Measurements from ENCODE around the gene UFC1.

UFC1 gene

GRCh38 chr1:161196111-161196510 lies 42.3 kb downstream of the UFC1 start:
- DNase-seq: no peak

- DNase-seq: peak; percentile 75
Observed at GRCh38 chr1:161196521-161197451, 43.0 kb downstream of the UFC1 start.

DNA sequence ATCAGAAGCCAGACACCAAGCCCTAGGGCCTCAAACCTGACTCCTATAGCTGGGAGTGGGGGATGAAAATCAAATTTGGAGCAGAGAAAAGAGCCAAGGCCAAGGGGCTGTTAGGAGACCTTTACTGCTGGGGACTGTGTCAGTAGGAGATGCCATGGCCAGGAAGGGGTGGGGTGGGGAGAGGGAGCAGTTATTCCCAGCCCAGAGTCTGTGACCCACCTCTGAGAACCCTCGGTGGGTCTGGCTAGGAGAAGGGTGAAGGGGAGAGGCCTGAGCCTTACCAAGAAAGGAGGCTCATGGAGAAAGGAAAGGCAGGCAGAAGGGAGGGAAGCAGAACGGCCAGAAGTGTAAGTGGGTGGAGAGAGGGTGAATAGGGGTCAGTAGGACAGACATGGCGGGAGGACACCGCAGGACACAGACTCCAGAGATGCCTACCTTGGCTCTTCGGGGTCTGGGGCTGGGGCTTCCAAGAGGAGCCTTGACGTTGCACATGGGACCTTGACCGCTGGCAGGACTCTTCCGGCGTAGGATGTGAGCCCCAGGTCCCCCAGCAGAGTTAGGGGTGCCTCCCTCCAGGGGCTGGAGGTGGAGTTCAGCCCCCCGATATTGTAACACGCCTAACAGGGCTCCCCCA lies 43.9 kb downstream of the UFC1 start:
- DNase-seq: no peak

GRCh38 chr1:161198194-161198896 lies 44.6 kb downstream of the UFC1 start:
- peak; percentile 75 for DNase-seq

- no peak for DNase-seq
Observed at GRCh38 chr1:161198897-161199431, 45.2 kb downstream of the UFC1 start, which contains the start of gene ADAMTS4. Gene ADAMTS4 (minus strand): TSS chr1:161199054. CDS start chr1:161198627, 427 bp downstream.

DNA sequence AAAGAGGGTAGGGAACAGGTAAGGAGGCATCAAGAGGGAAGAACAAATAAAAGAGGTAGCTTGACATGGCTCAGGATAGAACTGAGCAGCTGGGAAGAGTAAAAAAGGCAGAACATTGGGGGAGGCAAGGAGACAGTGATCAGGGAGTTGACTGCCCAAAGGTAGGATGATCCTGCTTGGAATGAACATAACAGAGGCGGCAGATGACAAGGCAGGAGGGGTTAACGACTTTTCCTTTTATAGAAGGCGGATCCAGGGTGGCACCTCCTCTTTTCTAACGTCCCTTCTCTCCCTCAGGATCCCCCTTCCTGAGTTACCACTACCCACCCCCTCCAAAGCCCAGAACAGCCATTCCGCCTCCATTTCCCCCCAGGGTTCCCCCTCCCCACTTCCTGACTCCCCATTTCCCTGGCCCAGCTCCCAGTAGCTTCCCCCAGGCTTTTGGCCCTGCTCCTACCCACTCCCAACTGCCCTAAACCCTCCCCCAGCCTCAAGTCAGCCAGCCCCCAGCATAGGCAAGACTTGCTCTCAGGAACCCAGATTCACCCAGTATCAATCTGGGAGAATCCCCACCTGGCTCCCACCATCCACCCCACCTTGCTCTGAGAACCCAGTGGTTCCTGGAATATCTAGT lies 45.8 kb downstream of the UFC1 start:
- DNase-seq: no peak

- no peak for DNase-seq
Observed at GRCh38 chr1:161200421-161200991, 46.7 kb downstream of the UFC1 start.

DNA sequence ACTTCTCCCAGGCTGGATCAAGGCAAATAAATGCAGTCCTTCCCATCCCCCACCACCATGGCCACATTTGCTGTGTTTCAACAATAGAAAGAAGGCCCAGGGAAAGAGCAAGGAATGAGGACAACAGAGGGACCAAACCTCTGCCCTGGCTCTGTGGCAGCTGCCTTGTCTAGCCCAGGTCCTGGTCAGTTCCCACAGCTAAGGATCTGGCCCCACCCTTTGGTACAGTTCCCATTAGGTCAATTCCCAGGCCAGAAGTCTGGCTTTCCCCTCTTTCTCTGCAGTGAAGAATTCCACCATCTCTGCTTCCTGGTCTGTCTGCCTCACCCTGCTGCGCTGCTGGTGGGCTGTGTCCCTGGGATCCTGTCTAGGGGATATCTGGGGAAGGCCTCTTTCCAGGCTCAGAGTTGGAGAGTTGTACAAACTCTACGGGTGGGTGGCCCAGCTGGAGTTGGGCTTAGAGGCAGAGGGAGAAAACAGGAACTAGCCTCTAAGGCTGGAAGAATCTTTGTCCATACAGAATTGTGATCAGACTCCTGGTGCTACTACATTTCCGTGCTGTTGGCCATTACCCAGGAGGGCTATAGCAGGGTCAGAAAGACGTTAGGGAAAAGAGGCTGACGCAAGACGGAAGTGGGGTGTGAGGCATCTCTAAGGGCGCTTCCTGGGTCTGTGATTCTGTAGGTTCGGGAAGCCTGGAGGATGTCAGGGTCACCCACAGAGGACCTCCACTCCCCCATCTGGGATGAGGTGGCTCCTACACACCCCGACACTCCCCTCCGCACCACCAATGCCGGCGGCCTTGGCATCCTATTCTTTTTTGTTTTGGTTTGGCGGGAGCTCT lies 47.4 kb downstream of the UFC1 start:
- peak; percentile 39 for DNase-seq

- DNase-seq: peak; percentile 98
Observed at GRCh38 chr1:161201836-161202712, 48.3 kb downstream of the UFC1 start, which contains the start of gene NDUFS2. Gene NDUFS2 (plus strand): TSS chr1:161202367. CDS start chr1:161202386, 19 bp downstream.

DNA sequence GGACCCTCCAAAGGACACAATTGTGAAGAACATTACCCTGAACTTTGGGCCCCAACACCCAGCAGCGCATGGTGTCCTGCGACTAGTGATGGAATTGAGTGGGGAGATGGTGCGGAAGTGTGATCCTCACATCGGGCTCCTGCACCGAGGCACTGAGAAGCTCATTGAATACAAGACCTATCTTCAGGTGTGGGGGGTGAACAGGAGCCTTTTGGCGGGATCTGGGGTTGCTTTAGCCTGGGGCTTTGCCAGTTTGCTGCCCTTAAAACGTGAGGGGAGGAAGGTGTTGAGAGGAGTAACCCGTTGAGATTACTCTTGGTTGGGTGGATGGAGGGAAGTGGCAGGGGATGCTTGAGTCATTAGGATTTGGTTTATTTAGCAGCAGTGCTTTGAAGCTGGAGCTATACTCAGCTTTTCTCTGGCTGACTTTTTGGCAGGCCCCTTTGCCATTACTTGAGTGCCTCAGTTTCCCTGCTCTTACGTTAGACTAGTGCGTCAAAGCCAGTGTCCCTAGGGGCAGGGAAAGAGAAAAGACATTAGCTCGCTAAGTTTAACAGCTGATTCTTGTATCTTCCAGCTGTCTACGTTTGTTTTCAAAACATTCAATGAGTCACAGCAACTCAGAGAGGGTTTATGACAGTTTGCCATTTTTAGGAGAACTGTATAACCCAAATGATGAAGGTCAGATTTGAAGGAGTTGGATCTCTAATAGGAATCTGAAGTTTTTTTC lies 52.8 kb downstream of the UFC1 start:
- DNase-seq: no peak

DNA sequence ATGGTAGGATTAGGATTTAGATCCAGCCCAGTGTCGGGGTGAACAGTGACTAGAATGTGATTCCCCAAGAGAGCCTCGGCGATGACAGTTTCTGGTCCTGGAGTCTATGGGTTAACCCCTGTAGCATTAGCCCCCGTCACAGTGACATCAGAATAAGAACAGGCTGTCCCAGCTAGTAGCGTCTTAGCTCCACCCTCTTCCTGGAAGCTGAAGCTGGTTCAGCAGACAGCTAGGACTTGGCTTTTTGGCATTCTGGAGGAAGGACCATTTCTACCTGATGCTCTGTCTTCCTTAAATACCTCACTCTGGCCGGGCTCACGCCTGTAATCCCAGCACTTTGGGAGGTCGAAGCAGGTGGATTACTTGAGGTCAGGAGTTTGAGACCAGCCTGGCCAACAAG lies 53.4 kb downstream of the UFC1 start:
- no peak for DNase-seq

Data from retina (tissue), 1 donor.